HFFc6 (cell line): ENCODE data around the gene ARL10. TPM values are rescaled to one million over a fixed set of nuclear protein-coding genes. Genes with fewer than 3 reads are reported as not detected.

Source experiments
- DNase-seq: peaks from one replicate; pipeline ENCODE4 v3.0.0-alpha.2; 2018
- H3K27ac Mint-ChIP-seq: 2 replicates; pipeline ENCODE4 v1.8.0; 2020; ENCODE audit warnings: mild to moderate bottlenecking, mixed read lengths
- H3K27me3 Mint-ChIP-seq: 2 replicates; pipeline ENCODE4 v1.8.0; 2021; ENCODE audit warnings: mild to moderate bottlenecking, moderate library complexity, mixed read lengths; ENCODE audit not compliant: insufficient read depth
- H3K36me3 Mint-ChIP-seq: 2 replicates; pipeline ENCODE4 v1.8.0; 2021; ENCODE audit warnings: low read depth, mixed read lengths
- H3K4me1 Mint-ChIP-seq: 2 replicates; pipeline ENCODE4 v1.8.0; 2020; ENCODE audit warnings: low read depth, mixed read lengths
- H3K4me3 Mint-ChIP-seq: 2 replicates; pipeline ENCODE4 v1.8.0; 2020; ENCODE audit warnings: mild to moderate bottlenecking, moderate library complexity, mixed read lengths
- H3K9me3 Mint-ChIP-seq: 2 replicates; pipeline ENCODE4 v1.8.0; 2020; ENCODE audit warnings: mild to moderate bottlenecking, mixed read lengths
- CTCF ChIP-seq: fragments of 200-600 bp; sonication (generic); IDR thresholded peaks from 2 replicates; pipeline ENCODE4 v1.5.0; 2021; ENCODE audit warnings: antibody characterized with exemption, mild to moderate bottlenecking
- total RNA-seq, 6 experiments: library from RNA; stranded (reverse); fragmentation: NEBNext Ultra II Directional; extraction: Animal tissue kit (Norgen Biotek cat#: 25700); gene quantifications; 2 replicates in 1 of 6; 3 replicates in 5 of 6; pipeline ENCODE4 v1.2.3, GENCODE V29; 2021

The ARL10 gene
- total RNA-seq, 6 experiments from 2014 or later = 6.6 to 8.9 (median 8.0) TPM

GRCh38 chr5:176397736-176398420, 32.6 kb downstream of the ARL10 start:
- H3K27ac Mint-ChIP-seq = no peak overlapping the region
- TF ChIP-seq CTCF = no peak
- peaks cover 5% of the 10 kb centered on the region for H3K27me3 Mint-ChIP-seq
- H3K4me3 Mint-ChIP-seq = no peak overlapping the region
- H3K9me3 Mint-ChIP-seq = no peaks in the 10 kb centered on the region
- DNase-seq = no peak
- peaks cover 18% of the 10 kb centered on the region; the same call in 1 of the 2 replicates for H3K36me3 Mint-ChIP-seq
- peaks cover 9% of the 10 kb centered on the region for H3K4me1 Mint-ChIP-seq

- Mint-ChIP-seq H3K27ac (no peak overlapping the region), H3K4me1 (peaks cover 9% of the 10 kb centered on the region), H3K9me3 (no peaks in the 10 kb centered on the region), H3K27me3 (peaks cover 5% of the 10 kb centered on the region), H3K4me3 (no peak overlapping the region), H3K36me3 (peaks cover 18% of the 10 kb centered on the region; the same call in 1 of the 2 replicates)
- no peak for DNase-seq
- TF ChIP-seq CTCF = no peak
These were observed 35.3 kb downstream of the ARL10 start for GRCh38 chr5:176400382-176401156.

DNA sequence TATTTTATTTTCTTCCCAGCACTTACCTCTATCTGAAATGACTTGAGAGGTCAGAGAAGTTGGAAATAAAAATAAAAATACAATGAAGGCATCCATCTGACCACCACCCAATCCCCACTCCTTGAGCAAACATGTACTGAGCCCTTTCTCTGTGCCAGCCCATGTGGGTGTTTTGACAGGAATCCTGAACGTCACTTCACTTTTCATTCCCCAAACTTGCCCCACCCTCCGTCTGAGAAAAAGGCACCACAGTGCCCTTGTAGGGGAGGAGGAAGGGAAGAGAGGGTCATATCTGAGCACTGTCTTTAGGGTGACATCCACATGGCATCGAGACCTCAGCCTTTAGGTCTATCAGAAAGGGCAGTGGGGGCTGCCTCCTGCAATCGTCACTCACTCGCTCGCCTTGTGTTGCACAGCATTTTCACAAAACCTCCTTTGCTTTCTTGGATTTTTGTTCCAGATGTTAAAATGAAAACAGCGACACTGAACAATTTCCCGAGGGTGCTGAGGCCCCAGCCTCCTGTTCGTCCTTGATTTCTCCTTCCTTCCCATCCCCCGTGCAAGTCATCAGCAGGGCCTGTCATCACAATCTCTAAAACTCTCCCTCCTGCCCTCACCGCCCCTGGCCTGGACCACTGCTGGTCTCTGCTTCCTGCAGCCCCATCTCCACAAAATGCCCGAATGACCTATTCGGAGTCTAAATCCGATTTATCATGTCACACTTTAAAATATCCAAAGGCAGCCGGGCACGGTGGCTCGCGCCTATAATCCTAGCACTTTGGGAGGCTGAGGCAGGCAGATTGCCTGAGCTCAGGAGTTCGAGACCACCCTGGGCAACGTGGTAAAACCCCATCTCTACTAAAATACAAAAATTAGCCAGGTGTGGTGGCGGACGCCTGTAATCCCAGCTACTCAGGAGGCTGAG, 36.3 kb downstream of the ARL10 start:
- no peaks in the 10 kb centered on the region for H3K9me3 Mint-ChIP-seq
- peaks cover 9% of the 10 kb centered on the region for H3K4me1 Mint-ChIP-seq
- H3K27ac Mint-ChIP-seq = no peak overlapping the region; the same call in 1 of the 2 replicates
- peaks cover 28% of the 10 kb centered on the region; the same call in 1 of the 2 replicates for H3K36me3 Mint-ChIP-seq
- no peak for DNase-seq
- no peak overlapping the region for H3K4me3 Mint-ChIP-seq
- H3K27me3 Mint-ChIP-seq = peaks cover 5% of the 10 kb centered on the region
- no peak for TF ChIP-seq CTCF

GRCh38 chr5:176405656-176406435, 40.6 kb downstream of the ARL10 start:
- H3K27ac Mint-ChIP-seq = no peak overlapping the region
- H3K4me1 Mint-ChIP-seq = peaks cover 8% of the 10 kb centered on the region
- H3K4me3 Mint-ChIP-seq = no peak overlapping the region
- H3K9me3 Mint-ChIP-seq = no peaks in the 10 kb centered on the region
- TF ChIP-seq CTCF = peak; percentile 27; the same call in 1 of the 2 replicates
- H3K36me3 Mint-ChIP-seq = peaks cover 21% of the 10 kb centered on the region; the same call in 1 of the 2 replicates
- no peaks in the 10 kb centered on the region; the same call in 1 of the 2 replicates for H3K27me3 Mint-ChIP-seq
- DNase-seq = no peak
